Measurements from ENCODE around the gene MMP25.

Gene MMP25

DNA sequence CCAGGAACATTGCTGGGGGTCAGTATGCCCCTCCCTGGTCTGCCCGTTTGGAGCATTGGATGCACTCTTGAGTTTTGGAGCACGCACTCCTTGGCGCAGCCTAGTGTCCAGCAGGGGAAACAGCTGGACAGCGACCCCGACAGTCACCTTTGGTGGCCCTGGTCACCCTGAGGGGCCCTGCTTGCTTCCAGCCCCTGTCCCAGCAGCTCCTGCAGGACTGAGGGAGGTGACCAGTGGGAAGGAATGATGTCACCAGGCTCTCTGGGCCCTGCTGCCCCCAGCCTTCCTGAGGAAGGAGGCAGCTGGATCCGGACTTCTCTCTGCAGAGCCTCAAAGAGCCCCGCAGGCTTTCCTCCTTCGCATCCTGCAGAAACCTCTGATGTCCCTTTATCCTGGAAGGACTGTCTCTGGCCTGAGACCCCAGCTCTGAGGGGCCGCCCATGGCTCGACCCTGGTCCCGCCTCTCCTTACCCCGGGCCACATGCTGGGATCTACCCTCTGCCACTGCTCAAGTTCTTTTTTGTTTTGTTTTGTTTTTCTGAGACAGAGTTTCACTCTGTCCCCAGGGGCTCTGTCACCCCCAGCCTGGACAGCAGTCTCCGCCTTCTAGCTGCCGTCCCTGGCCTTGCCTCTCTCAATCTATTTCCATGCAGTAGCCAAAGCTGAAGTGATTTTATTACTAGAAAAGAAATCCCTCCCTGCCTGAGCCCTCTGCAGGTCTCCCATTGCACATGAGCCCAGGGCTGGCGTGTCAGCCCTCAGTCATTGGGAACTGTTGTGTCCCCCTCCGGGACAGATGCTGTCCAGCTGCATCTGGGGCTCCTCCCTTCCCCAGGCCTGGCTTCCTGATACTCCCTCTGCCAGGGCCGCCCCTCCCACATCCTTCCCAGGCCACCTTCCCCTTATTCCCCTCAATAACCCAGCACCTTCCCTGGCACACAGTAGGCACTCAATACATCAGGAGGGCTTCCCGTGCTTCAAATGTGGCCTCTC, 41.2 kb downstream of the MMP25 start:
- TF ChIP-seq TAF1 (IDR thresholded peaks at IDR 0.05; ENCODE audit: borderline replicate concordance, insufficient read depth, low read length): no peak
- TF ChIP-seq, protein P1, sequence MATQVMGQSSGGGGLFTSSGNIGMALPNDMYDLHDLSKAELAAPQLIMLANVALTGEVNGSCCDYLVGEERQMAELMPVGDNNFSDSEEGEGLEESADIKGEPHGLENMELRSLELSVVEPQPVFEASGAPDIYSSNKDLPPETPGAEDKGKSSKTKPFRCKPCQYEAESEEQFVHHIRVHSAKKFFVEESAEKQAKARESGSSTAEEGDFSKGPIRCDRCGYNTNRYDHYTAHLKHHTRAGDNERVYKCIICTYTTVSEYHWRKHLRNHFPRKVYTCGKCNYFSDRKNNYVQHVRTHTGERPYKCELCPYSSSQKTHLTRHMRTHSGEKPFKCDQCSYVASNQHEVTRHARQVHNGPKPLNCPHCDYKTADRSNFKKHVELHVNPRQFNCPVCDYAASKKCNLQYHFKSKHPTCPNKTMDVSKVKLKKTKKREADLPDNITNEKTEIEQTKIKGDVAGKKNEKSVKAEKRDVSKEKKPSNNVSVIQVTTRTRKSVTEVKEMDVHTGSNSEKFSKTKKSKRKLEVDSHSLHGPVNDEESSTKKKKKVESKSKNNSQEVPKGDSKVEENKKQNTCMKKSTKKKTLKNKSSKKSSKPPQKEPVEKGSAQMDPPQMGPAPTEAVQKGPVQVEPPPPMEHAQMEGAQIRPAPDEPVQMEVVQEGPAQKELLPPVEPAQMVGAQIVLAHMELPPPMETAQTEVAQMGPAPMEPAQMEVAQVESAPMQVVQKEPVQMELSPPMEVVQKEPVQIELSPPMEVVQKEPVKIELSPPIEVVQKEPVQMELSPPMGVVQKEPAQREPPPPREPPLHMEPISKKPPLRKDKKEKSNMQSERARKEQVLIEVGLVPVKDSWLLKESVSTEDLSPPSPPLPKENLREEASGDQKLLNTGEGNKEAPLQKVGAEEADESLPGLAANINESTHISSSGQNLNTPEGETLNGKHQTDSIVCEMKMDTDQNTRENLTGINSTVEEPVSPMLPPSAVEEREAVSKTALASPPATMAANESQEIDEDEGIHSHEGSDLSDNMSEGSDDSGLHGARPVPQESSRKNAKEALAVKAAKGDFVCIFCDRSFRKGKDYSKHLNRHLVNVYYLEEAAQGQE (IDR thresholded peaks at IDR 0.05; ENCODE audit: insufficient read depth in 1 of 2, low read depth in 2 of 2, low read length in 2 of 2): peak; percentile 59 to 81; a peak in 2 of 4 replicates

DNA sequence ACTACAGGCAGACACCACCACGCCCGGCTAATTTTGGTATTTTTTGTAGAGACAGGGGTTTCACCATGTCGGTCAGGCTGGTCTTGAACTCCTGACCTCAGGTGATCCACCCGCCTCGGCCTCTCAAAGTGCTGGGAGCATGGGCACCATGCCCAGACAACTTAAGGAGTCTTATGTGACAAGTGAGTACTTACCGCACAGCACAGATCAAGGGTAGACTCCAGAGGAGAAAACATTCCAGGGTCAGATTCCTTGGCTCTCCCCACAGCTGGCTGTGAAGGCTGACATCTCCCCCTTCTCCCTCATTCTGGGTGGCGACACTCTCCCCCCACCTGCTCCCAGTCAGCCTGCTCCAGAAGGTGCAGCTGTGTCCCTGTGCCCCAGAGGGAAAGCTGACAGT, 42.1 kb downstream of the MMP25 start:
- TF ChIP-seq POLR2AphosphoS5 (IDR thresholded peaks at IDR 0.05; ENCODE audit: low read depth, low read length): no peak
- TF ChIP-seq SIN3A (IDR thresholded peaks at IDR 0.05; ENCODE audit: borderline replicate concordance, insufficient read depth, low read length): no peak
- TF ChIP-seq, protein P1 (IDR thresholded peaks at IDR 0.05; ENCODE audit: insufficient read depth in 1 of 2, low read depth in 2 of 2, low read length in 2 of 2): no peak
- no peak for TF ChIP-seq FOXP2 (optimal IDR thresholded peaks at IDR 0.05; ENCODE audit: borderline replicate concordance, extremely low read depth, extremely low read length, insufficient read depth)
- no peak for TF ChIP-seq TAF1 (IDR thresholded peaks at IDR 0.05; ENCODE audit: borderline replicate concordance, insufficient read depth, low read length)

DNA sequence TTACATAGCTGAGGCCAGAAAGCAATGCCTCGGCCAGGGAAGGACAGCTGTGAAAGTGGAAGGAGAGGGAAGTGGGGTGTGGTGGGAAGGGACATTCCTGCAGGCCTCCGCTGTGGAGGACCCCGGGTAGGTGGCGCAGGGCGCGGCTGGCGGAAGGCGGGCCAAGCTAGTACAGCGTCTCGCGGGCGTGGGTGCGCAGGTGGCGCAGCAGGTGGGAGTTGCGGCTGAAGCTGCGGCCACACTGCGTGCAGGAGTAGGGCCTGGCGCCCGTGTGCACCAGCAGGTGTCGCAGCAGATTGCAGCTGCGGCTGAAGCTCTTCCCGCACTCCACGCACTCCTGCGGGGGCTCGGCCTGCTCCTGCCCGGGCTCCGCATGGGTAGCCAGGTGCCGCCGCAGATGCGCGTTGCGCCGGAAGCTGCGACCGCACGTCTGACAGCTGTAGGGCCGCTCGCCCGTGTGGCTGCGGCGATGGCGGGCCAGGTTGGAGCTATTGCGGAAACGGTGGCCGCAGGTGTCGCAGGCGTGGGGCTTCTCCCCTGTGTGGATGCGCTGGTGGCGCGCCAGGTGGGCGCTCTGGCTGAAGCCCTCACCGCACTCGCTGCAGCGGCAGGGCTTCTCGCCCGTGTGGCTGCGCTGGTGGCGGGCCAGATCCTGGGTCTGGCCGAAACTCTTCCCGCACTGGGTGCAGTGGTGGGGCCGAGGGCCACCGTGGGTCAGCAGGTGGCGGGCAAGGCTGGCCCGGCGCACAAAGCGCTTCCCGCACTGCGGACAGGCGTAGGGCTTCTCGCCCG, 42.8 kb downstream of the MMP25 start:
- no peak for TF ChIP-seq SIN3A (IDR thresholded peaks at IDR 0.05; ENCODE audit: borderline replicate concordance, insufficient read depth, low read length)
- TF ChIP-seq POLR2AphosphoS5 (IDR thresholded peaks at IDR 0.05; ENCODE audit: low read depth, low read length): no peak
- no peak for TF ChIP-seq FOXP2 (optimal IDR thresholded peaks at IDR 0.05; ENCODE audit: borderline replicate concordance, extremely low read depth, extremely low read length, insufficient read depth)
- TF ChIP-seq, protein P1 (IDR thresholded peaks at IDR 0.05; ENCODE audit: insufficient read depth in 1 of 2, low read depth in 2 of 2, low read length in 2 of 2): no peak
- TF ChIP-seq TAF1 (IDR thresholded peaks at IDR 0.05; ENCODE audit: borderline replicate concordance, insufficient read depth, low read length): no peak

DNA sequence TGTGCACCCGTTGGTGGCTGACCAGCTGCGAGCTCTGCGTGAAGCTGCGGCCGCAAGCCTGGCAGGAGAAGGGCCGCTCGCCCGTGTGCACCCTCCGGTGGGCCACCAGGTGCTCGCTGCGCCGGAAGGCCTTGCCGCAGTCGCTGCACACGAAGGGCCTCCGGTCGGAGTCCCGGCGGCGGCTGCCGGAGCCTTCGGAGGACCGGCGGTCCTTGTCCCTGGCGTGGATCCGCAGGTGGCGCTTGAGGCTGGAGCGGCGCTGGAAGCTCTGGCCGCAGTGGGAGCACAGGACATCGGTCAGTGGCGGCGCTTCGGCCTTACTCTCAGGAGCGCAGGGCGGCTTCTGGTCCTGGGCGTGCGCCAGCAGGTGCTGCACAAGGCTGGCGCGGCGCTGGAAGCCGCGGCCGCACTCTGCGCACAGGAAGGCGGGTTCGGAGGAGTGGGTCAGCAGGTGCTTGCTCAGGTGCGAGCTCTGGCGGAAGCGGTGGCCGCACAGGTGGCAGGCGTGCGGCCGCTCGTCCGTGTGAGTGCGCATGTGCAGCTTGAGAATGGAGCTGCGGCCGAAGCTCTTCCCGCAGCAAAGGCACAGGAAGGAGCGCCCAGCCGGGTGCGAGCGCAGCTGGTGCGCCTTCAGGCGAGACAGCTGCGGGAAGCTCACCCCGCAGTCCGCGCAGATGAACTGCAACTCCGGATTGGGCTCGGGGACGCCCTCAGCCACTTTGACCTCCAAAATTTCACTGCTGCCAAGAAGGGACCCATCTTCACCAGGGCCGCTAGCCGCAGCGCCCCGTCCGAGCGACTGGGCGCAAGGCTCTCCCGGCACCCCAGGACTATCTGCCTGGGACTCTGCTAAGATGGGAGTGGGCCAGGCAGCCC, 43.6 kb downstream of the MMP25 start:
- TF ChIP-seq FOXP2 (optimal IDR thresholded peaks at IDR 0.05; ENCODE audit: borderline replicate concordance, extremely low read depth, extremely low read length, insufficient read depth) (no peak), SIN3A (IDR thresholded peaks at IDR 0.05; ENCODE audit: borderline replicate concordance, insufficient read depth, low read length) (no peak), POLR2AphosphoS5 (IDR thresholded peaks at IDR 0.05; ENCODE audit: low read depth, low read length) (no peak), TAF1 (IDR thresholded peaks at IDR 0.05; ENCODE audit: borderline replicate concordance, insufficient read depth, low read length) (no peak)
- TF ChIP-seq, protein P1 (IDR thresholded peaks at IDR 0.05; ENCODE audit: insufficient read depth in 1 of 2, low read depth in 2 of 2, low read length in 2 of 2): no peak
